ENCODE data around the gene ARHGAP1.

GRCh38 chr11:46723359-46723680 lies 22.9 kb upstream of the ARHGAP1 start:
- TF ChIP-seq USF2 (CRISPR knock-in tag; IDR thresholded peaks at IDR 0.05): no peak
- no peak for TF ChIP-seq JUNB (CRISPR knock-in tag; conservative IDR thresholded peaks at IDR 0.05)
- no peak for TF ChIP-seq ZNF77 (CRISPR knock-in tag; IDR thresholded peaks at IDR 0.05)
- no peak for TF ChIP-seq SMARCB1 (IDR thresholded peaks at IDR 0.05; ENCODE audit: insufficient read length, low read depth)
- TF ChIP-seq CTCF (IDR thresholded peaks at IDR 0.05 in 2 of 3, conservative IDR thresholded peaks at IDR 0.05 in 1 of 3; ENCODE audit: insufficient read depth in 2 of 3, low read depth in 1 of 3, low read length in 3 of 3): no peak
- TF ChIP-seq GTF2F1 (IDR thresholded peaks at IDR 0.05; ENCODE audit: low read depth, low read length): no peak
- TF ChIP-seq ZFP91 (CRISPR knock-in tag; IDR thresholded peaks at IDR 0.05): no peak
- no peak for TF ChIP-seq ELF1 (tag; IDR thresholded peaks at IDR 0.05)
- TF ChIP-seq AFF4 (CRISPR knock-in tag; IDR thresholded peaks at IDR 0.05): no peak
- no peak for TF ChIP-seq MXI1 (IDR thresholded peaks at IDR 0.05; ENCODE audit: low read depth, low read length)
